Gastrocnemius medialis (tissue), 4 donors: Measurements from ENCODE around the gene PTPRM. TPM values are rescaled to one million over a fixed set of nuclear protein-coding genes. Genes with fewer than 3 reads are reported as not detected.

ENCODE experiments used
- ATAC-seq, 2 donors: fragments of 150-250 bp; one replicate each; pipeline ENCODE4 v1.9.1; 2016
- DNase-seq, 2 donors: peaks; one replicate each; pipeline ENCODE4 v3.0.0-alpha.2; 2019
- H3K27ac ChIP-seq, 4 donors: fragments of 200-600 bp; sonication (generic); 1 replicate in 1 of 4; 2 replicates in 3 of 4; pipeline ENCODE4 v1.5.1; 2016 to 2018; ENCODE audit warnings: mild to moderate bottlenecking in 2 of 4, moderate library complexity in 1 of 4
- H3K27me3 ChIP-seq, 3 donors: fragments of 200-600 bp; sonication (generic) in 2 of 3; 1 replicate in 1 of 3; 2 replicates in 2 of 3; pipeline versions ENCODE4 v1.5.1 to v1.6.0; 2016 to 2019; ENCODE audit warnings: mild to moderate bottlenecking in 1 of 3, moderate library complexity in 1 of 3
- H3K36me3 ChIP-seq, 2 donors: fragments of 200-600 bp; sonication (generic) in 1 of 2; one replicate each; pipeline ENCODE4 v1.5.1; 2017 to 2018
- H3K4me1 ChIP-seq, 2 donors: fragments of 200-600 bp; sonication (generic) in 1 of 2; one replicate each; pipeline ENCODE4 v1.5.1; 2016 to 2017; ENCODE audit warnings: mild to moderate bottlenecking in 2 of 2
- H3K4me3 ChIP-seq, 4 donors: fragments of 200-600 bp; sonication (generic) in 3 of 4; 1 replicate in 1 of 4; 2 replicates in 3 of 4; pipeline ENCODE4 v1.5.1; 2016 to 2019; ENCODE audit warnings: mild to moderate bottlenecking in 2 of 4
- H3K9me3 ChIP-seq, 3 donors: fragments of 200-600 bp; sonication (generic) in 2 of 3; 1 replicate in 1 of 3; 2 replicates in 2 of 3; pipeline ENCODE4 v1.5.1; 2016 to 2019
- CTCF ChIP-seq, 5 experiments: fragments of 450-650 bp in 3 of 5; fragments of 200-600 bp in 2 of 5; sonication (generic) in 2 of 5; IDR thresholded peaks in 4 of 5; conservative IDR thresholded peaks in 1 of 5; 1 replicate in 4 of 5; 2 replicates in 1 of 5; pipeline ENCODE4 v1.5.1; 2016 to 2019; ENCODE audit warnings: antibody characterized with exemption in 5 of 5, mild to moderate bottlenecking in 3 of 5, moderate library complexity in 3 of 5
- POLR2A ChIP-seq, 2 donors: fragments of 450-650 bp; IDR thresholded peaks; one replicate each; pipeline ENCODE4 v1.6.1; 2017; ENCODE audit warnings: antibody characterized with exemption in 2 of 2, mild to moderate bottlenecking in 2 of 2, moderate library complexity in 2 of 2
- in situ Hi-C, 4 donors: fragments of 200-750 bp; cut with MboI; loops; one replicate each; pipeline versions ENCODE4 v1.15.0 to v1.8.0; 2017; ENCODE audit warnings: low sequenced_read_pairs in 4 of 4
- intact Hi-C: fragments of 100-400 bp; cut with DNase I; formaldehyde crosslinking; loops from one replicate; pipeline ENCODE4 v1.15.1; 2023; ENCODE audit warnings: low total_unique reads
- total RNA-seq, 4 donors: library from RNA; depleted of rRNA; stranded (reverse); fragments of >200 nt; gene quantifications; one replicate each; pipeline versions ENCODE4 v1.1.0 to v1.2.3, GENCODE V29; 2016

PTPRM gene
- total RNA-seq, 4 donors from 2014 or later = 52.6 to 79.3 (median 63.8) TPM

DNA sequence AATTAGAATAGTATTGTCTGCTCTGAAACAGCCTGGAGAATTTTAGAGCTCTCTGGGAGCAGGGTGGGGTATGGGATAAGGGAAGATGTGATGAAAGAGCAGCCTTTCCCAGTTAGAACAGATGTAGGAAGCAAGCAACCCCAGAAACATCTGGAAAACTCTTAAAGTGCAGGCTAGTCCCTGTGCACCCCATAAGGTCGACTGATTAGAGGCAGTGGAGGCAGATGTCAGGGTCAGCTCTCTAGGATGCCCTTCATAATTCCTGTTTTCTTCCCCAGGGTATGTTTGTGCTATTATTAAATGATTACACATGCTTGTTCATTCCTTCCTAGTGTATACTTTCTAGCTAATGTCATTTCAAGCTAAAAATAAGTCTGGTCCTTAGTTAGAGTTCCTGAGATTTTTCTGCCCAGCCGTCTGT, 41.7 kb downstream of the PTPRM start:
- no peaks in the 10 kb centered on the region for H3K36me3 ChIP-seq

DNA sequence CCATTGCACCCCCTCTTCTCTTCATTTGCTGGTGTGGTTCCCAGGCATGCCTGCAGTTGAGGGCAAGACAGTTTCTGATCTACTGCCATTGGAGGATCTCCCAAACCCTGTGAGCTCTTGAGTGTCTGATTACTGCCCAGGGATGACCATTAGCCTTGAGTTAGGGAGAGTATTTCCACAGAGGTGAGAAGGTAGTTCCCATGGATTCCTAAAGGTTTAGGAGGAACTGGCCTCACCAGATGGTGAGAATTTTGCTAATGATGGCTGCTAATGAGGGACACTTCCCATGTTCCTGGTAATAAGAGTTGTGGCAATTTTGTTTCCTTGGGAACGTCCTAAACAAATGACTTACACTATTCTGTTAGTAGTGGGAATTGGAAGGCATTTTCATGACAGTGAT, 42.5 kb downstream of the PTPRM start:
- peak in 1 of 2 donors; percentile 63 for ATAC-seq
- no peaks in the 10 kb centered on the region for H3K9me3 ChIP-seq
- in situ Hi-C loops (loop anchor here in 1 of 4 donors (25.0 kb wide), 1 partner anchor 97 kb away; no protein-coding TSS in a partner anchor), intact Hi-C loops (loop anchor here (5.0 kb wide), 1 partner anchor 263 kb away; no protein-coding TSS in a partner anchor)
- H3K27me3 ChIP-seq = no peaks in the 10 kb centered on the region
- no peak overlapping the region for H3K4me3 ChIP-seq
- no peaks in the 10 kb centered on the region for H3K36me3 ChIP-seq
- peak overlapping the region; percentile 75 to 88 (median 82) for H3K27ac ChIP-seq
- DNase-seq = peak in 1 of 2 donors; percentile 27
- peaks cover 59 to 74% of the 10 kb centered on the region in 2 donors for H3K4me1 ChIP-seq
- no peak for TF ChIP-seq POLR2A (IDR thresholded peaks at IDR 0.05)
- TF ChIP-seq CTCF (IDR thresholded peaks at IDR 0.05 in 4 of 5, conservative IDR thresholded peaks at IDR 0.05 in 1 of 5) = no peak

More for the DNA sequence above, 41.7 kb downstream of the PTPRM start:
- peaks cover 68 to 81% of the 10 kb centered on the region in 2 donors for H3K4me1 ChIP-seq
- no peaks in the 10 kb centered on the region for H3K9me3 ChIP-seq
- intact Hi-C loops = loop anchor here (5.0 kb wide), 1 partner anchor 264 kb away; no protein-coding TSS in a partner anchor
- peak; percentile 71 to 79 for ATAC-seq
- no peak for DNase-seq
- no peak overlapping the region for H3K4me3 ChIP-seq
- H3K27ac ChIP-seq = peak overlapping the region; percentile 75 to 88 (median 82)
- no peaks in the 10 kb centered on the region for H3K27me3 ChIP-seq
- in situ Hi-C loops = loop anchor here in 1 of 4 donors (25.0 kb wide), 1 partner anchor 96 kb away; no protein-coding TSS in a partner anchor
- TF ChIP-seq POLR2A (IDR thresholded peaks at IDR 0.05) (no peak), CTCF (IDR thresholded peaks at IDR 0.05 in 4 of 5, conservative IDR thresholded peaks at IDR 0.05 in 1 of 5) (no peak)

GRCh38 chr18:7614042-7614441, 46.9 kb downstream of the PTPRM start:
- Histone ChIP-seq H3K36me3 (no peaks in the 10 kb centered on the region), H3K9me3 (no peaks in the 10 kb centered on the region), H3K27me3 (no peaks in the 10 kb centered on the region), H3K4me3 (no peak overlapping the region), H3K27ac (no peak overlapping the region), H3K4me1 (peaks cover 40 to 69% of the 10 kb centered on the region in 2 donors)
- intact Hi-C loops (no loop called here), in situ Hi-C loops (loop anchor here in 1 of 4 donors (25.0 kb wide), 1 partner anchor 102 kb away; no protein-coding TSS in a partner anchor)
- no peak for TF ChIP-seq POLR2A (IDR thresholded peaks at IDR 0.05)
- no peak for TF ChIP-seq CTCF (IDR thresholded peaks at IDR 0.05 in 4 of 5, conservative IDR thresholded peaks at IDR 0.05 in 1 of 5)
- ATAC-seq = no peak
- no peak for DNase-seq

GRCh38 chr18:7615840-7616239, 48.7 kb downstream of the PTPRM start:
- H3K9me3 ChIP-seq = no peaks in the 10 kb centered on the region
- H3K27me3 ChIP-seq = no peaks in the 10 kb centered on the region
- DNase-seq (no peak), ATAC-seq (no peak)
- TF ChIP-seq POLR2A (IDR thresholded peaks at IDR 0.05) = no peak
- no peak for TF ChIP-seq CTCF (IDR thresholded peaks at IDR 0.05 in 4 of 5, conservative IDR thresholded peaks at IDR 0.05 in 1 of 5)
- no peaks in the 10 kb centered on the region for H3K36me3 ChIP-seq
- H3K4me1 ChIP-seq = peaks cover 45 to 68% of the 10 kb centered on the region in 2 donors
- no peak overlapping the region for H3K4me3 ChIP-seq
- no peak overlapping the region for H3K27ac ChIP-seq
- in situ Hi-C loops = loop anchor here in 1 of 4 donors (25.0 kb wide), 1 partner anchor 104 kb away; no protein-coding TSS in a partner anchor
- intact Hi-C loops = no loop called here
